Measurements from ENCODE around the gene EDEM3.

The EDEM3 gene, protein sequence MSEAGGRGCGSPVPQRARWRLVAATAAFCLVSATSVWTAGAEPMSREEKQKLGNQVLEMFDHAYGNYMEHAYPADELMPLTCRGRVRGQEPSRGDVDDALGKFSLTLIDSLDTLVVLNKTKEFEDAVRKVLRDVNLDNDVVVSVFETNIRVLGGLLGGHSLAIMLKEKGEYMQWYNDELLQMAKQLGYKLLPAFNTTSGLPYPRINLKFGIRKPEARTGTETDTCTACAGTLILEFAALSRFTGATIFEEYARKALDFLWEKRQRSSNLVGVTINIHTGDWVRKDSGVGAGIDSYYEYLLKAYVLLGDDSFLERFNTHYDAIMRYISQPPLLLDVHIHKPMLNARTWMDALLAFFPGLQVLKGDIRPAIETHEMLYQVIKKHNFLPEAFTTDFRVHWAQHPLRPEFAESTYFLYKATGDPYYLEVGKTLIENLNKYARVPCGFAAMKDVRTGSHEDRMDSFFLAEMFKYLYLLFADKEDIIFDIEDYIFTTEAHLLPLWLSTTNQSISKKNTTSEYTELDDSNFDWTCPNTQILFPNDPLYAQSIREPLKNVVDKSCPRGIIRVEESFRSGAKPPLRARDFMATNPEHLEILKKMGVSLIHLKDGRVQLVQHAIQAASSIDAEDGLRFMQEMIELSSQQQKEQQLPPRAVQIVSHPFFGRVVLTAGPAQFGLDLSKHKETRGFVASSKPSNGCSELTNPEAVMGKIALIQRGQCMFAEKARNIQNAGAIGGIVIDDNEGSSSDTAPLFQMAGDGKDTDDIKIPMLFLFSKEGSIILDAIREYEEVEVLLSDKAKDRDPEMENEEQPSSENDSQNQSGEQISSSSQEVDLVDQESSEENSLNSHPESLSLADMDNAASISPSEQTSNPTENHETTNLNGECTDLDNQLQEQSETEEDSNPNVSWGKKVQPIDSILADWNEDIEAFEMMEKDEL

DNA sequence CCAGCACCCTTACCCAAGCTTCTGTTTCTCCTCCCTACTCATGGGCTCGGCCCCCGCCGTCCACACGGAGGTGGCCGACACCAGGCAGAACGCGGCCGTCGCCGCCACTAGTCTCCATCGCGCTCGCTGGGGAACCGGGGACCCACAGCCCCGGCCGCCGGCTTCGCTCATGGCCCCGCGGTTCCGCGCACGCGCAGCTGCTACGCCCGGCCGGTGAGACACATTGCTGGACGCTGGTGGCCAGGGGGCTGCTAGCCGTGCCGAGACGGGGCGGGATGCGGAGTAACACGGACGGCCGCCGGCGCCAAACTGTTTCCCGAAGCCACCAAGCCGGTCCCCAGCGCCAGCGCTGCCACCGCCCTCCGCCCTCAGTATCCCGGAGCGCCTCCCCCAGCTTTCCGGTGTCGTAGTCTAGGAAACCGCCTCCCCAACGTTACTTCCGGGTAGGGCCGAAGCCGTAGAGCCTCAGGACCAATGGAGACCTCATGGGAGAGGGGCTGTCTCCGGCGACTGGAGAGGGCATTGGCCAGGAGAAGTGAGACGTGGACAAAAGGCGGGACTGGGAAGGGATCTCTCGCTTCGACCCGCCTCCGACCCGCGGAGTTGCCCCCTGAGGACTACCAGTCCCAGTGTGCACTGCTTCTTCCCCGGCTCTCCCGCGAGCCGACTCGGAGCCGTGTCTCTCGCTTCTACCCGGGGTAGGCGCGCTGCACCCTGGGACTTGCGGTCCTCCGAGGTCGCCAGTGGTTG is at the start of gene EDEM3:
Gene EDEM3 (minus strand): TSS at position 383 of the 750 bp plus-strand sequence. CDS start 212 bp downstream, at position 171.
- H3K4me3 ChIP-seq (ENCODE audit: low read depth, low read length): peak within 1 kb of the TSS; percentile 73
- TF ChIP-seq, protein P1, sequence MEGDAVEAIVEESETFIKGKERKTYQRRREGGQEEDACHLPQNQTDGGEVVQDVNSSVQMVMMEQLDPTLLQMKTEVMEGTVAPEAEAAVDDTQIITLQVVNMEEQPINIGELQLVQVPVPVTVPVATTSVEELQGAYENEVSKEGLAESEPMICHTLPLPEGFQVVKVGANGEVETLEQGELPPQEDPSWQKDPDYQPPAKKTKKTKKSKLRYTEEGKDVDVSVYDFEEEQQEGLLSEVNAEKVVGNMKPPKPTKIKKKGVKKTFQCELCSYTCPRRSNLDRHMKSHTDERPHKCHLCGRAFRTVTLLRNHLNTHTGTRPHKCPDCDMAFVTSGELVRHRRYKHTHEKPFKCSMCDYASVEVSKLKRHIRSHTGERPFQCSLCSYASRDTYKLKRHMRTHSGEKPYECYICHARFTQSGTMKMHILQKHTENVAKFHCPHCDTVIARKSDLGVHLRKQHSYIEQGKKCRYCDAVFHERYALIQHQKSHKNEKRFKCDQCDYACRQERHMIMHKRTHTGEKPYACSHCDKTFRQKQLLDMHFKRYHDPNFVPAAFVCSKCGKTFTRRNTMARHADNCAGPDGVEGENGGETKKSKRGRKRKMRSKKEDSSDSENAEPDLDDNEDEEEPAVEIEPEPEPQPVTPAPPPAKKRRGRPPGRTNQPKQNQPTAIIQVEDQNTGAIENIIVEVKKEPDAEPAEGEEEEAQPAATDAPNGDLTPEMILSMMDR (IDR thresholded peaks at IDR 0.05; ENCODE audit: low read depth, low read length, missing control alignments): no peak
- peak; percentile 99 for DNase-seq (ENCODE audit: low read depth)

DNA sequence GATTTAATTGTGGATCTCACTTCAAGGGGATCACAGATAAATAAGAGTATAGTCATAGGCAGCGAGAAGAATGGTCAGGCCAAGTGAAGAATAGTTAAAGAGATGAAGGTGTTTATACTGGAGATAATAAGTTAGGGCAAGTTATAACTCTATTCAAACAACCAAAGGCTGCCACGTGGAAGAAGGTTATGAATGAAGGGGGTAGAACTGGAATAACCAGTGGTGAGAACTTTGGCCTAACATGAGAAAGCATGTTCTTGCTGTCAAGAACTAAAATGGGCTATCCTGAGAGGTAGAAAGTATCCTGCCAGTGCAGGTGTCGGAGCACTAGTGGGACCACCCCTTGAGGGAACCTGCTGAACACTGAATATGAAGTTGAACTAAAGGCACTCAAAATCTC is 49.6 kb upstream of the EDEM3 start:
- TF ChIP-seq, protein P1 (IDR thresholded peaks at IDR 0.05; ENCODE audit: low read depth, low read length, missing control alignments): no peak
- H3K4me3 ChIP-seq (ENCODE audit: low read depth, low read length): no peak overlapping the region
- DNase-seq (ENCODE audit: low read depth): no peak

DNA sequence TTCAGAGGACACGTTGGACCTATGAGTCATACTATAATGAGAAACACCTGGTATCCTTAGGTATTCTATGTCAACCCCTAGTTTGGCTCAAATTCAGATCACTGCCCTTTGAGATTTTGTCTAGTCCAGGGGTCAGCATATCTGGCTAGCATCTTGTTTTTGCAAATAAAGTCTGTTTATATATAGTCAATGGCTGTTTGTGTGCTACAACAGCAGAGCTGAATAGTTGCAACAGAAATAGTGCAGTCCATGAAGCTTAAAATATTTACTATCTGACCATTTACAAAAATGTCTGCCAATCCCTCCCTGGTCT is 48.5 kb upstream of the EDEM3 start:
- no peak overlapping the region for H3K4me3 ChIP-seq (ENCODE audit: low read depth, low read length)
- DNase-seq (ENCODE audit: low read depth): no peak
- TF ChIP-seq, protein P1 (IDR thresholded peaks at IDR 0.05; ENCODE audit: low read depth, low read length, missing control alignments): no peak

DNA sequence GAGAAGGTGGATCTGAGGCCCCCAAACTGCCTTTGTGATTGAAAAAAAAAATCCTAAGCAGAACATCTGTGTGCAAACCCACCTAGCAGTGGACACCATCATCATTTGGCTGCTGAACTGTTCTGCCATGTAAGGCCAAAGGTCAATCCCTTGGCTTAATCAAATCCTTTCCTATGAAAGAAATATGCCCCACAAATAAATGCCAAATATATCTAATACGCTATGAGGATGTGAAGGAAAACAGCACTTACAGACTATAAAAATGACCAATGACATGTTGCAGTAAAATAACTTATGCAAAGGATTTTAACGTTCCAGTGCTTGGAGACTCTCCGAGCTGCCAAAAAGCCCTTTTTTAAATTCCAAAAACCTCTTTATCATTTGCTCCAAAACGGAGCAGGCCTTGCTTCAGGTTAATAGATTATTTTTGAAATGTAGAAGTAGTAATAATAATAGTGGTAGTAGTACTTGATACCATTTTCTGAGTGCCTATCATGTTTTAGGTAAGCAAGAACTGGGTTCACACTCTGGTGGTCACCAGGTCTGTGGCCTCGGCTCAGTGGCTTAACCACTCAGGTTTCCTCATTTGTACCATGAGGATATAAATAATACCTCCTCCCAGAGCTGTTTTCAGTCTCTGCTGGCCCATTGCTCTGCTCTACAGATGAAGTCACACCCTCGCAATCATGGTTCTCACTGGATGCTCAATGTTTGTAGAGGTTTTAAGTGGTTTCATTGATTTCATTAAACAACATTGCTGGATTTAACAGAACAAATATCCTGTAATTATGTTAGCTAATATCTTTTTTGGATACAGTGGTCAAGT is 47.9 kb upstream of the EDEM3 start:
- H3K4me3 ChIP-seq (ENCODE audit: low read depth, low read length): no peak overlapping the region
- TF ChIP-seq, protein P1 (IDR thresholded peaks at IDR 0.05; ENCODE audit: low read depth, low read length, missing control alignments): no peak
- DNase-seq (ENCODE audit: low read depth): no peak

DNA sequence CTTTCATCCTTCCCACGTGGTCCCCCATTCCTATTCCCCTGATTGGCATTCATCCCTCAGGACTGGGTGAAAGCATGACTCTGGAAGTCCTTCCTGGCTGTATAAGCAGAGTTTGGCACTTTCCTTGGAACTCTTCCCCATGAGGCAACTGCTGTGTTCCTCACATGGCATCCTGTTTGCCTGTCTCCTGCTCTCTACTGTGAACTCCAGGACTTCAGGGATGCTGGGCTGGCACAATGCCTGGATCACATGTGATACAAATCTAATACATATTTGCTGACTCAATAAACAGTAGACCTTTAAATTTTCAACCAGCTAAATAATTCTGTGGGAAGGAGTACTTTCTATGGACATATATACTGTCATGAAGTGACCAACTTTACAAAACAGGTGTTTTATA is 46.8 kb upstream of the EDEM3 start:
- no peak overlapping the region for H3K4me3 ChIP-seq (ENCODE audit: low read depth, low read length)
- no peak for DNase-seq (ENCODE audit: low read depth)
- TF ChIP-seq, protein P1 (IDR thresholded peaks at IDR 0.05; ENCODE audit: low read depth, low read length, missing control alignments): no peak

DNA sequence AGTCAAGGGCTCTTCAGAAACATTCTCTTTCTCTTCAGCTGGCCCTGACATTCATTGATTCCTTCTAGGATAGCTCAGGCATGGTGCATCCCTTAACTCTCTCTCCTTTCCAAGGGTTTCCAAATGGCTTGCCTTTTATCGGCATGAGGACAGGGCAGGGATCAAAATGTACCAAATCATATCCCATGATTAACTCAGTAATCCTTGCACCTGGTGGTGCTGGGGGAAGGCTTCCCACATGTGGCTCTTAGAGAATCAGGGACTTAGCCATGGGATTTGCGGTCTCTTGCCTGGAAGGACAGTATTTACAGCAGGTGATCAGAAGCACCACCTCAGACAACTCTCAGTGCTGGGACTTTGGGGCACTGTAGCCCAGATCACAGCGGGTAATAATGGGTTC is 46.2 kb upstream of the EDEM3 start:
- DNase-seq (ENCODE audit: low read depth): no peak
- TF ChIP-seq, protein P1 (IDR thresholded peaks at IDR 0.05; ENCODE audit: low read depth, low read length, missing control alignments): no peak
- H3K4me3 ChIP-seq (ENCODE audit: low read depth, low read length): no peak overlapping the region
